ENCODE results near the gene CMTM4. TPM values are rescaled to one million over a fixed set of nuclear protein-coding genes. Genes with fewer than 3 reads are reported as not detected.

The CMTM4 gene
- total and polyA plus RNA-seq, 12 donors = 4.5 to 14.6 (median 11.7) TPM

- Histone ChIP-seq H3K4me1 (peaks cover 0 to 43% (median 0%) of the 10 kb centered on the region in 9 donors), H3K4me3 (no peak within 1 kb of the TSS), H3K9me3 (peaks cover 0 to 4% (median 0%) of the 10 kb centered on the region in 11 donors), H3K27ac (no peak within 1 kb of the TSS), H3K36me3 (peaks cover 0 to 67% (median 0%) of the 10 kb centered on the region in 9 donors), H3K27me3 (no peaks in the 10 kb centered on the region)
- TF ChIP-seq, protein P1, sequence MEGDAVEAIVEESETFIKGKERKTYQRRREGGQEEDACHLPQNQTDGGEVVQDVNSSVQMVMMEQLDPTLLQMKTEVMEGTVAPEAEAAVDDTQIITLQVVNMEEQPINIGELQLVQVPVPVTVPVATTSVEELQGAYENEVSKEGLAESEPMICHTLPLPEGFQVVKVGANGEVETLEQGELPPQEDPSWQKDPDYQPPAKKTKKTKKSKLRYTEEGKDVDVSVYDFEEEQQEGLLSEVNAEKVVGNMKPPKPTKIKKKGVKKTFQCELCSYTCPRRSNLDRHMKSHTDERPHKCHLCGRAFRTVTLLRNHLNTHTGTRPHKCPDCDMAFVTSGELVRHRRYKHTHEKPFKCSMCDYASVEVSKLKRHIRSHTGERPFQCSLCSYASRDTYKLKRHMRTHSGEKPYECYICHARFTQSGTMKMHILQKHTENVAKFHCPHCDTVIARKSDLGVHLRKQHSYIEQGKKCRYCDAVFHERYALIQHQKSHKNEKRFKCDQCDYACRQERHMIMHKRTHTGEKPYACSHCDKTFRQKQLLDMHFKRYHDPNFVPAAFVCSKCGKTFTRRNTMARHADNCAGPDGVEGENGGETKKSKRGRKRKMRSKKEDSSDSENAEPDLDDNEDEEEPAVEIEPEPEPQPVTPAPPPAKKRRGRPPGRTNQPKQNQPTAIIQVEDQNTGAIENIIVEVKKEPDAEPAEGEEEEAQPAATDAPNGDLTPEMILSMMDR (IDR thresholded peaks at IDR 0.05) = no peak
- ATAC-seq (no peak), DNase-seq (no peak)
- WGBS, 2 donors = 93 to 95% methylated on average over 54 of the region's 54 CpGs
- intact Hi-C loops (cut with DNase I) = no loop called here
Measured at GRCh38 chr16:66566051-66566901, 130.3 kb downstream of the CMTM4 start, which contains the start of gene CMTM1. CMTM1 (plus strand) TSS chr16:66566439; CDS start chr16:66566514, 75 bp downstream.

Other genes with a start within 250 kb of the CMTM4 start
- gene TK2, start 146.6 kb downstream of the CMTM4 start, total RNA-seq = 10 to 100 TPM; 16.0 to 26.0 (median 21.4) TPM
- gene TK2, start 146.6 kb downstream of the CMTM4 start, polyA plus RNA-seq = 10 to 100 TPM in 1 of 2 donors, 1 to 10 TPM in 1; 8.0 to 13.6 TPM
- gene CKLF, start 144.2 kb downstream of the CMTM4 start, total RNA-seq = 10 to 100 TPM in 3 of 10 donors, 1 to 10 TPM in 7; 1.6 to 19.9 (median 6.7) TPM
- gene CKLF, start 144.2 kb downstream of the CMTM4 start, polyA plus RNA-seq = 10 to 100 TPM in 1 of 2 donors, 1 to 10 TPM in 1; 6.8 to 24.1 TPM
- 1 to 10 TPM in 5 of 10 donors, under 1 TPM in 5; 0.50 to 2.1 (median 0.98) TPM for gene CMTM1, start 130.3 kb downstream of the CMTM4 start, total RNA-seq
- under 1 TPM in 1 of 2 donors, not detected in 1; 0.19 TPM for gene CMTM1, start 130.3 kb downstream of the CMTM4 start, polyA plus RNA-seq
- gene CMTM2, start 117.3 kb downstream of the CMTM4 start, total RNA-seq = under 1 TPM in 4 of 10 donors, not detected in 6; 0.33 to 0.95 (median 0.63) TPM
- gene CMTM2, start 117.3 kb downstream of the CMTM4 start, polyA plus RNA-seq = not detected
- 10 to 100 TPM in 3 of 10 donors, 1 to 10 TPM in 7; 6.6 to 19.9 (median 7.9) TPM for gene CMTM3, start 92.0 kb downstream of the CMTM4 start, total RNA-seq
- 10 to 100 TPM; 12.0 to 18.0 TPM for gene CMTM3, start 92.0 kb downstream of the CMTM4 start, polyA plus RNA-seq
- gene DYNC1LI2, start 54.9 kb upstream of the CMTM4 start, total RNA-seq = 100 to 1,000 TPM in 2 of 10 donors, 10 to 100 TPM in 8; 70.4 to 109 (median 89.0) TPM
- gene DYNC1LI2, start 54.9 kb upstream of the CMTM4 start, polyA plus RNA-seq = 10 to 100 TPM; 27.2 to 53.9 TPM
- gene TERB1, start 104.8 kb upstream of the CMTM4 start, total RNA-seq = under 1 TPM in 1 of 10 donors, not detected in 9; 0.12 TPM
- gene TERB1, start 104.8 kb upstream of the CMTM4 start, polyA plus RNA-seq = not detected
- gene NAE1, start 134.2 kb upstream of the CMTM4 start, total RNA-seq = 10 to 100 TPM; 29.6 to 35.9 (median 31.3) TPM
- 10 to 100 TPM; 23.7 to 27.8 TPM for gene NAE1, start 134.2 kb upstream of the CMTM4 start, polyA plus RNA-seq
- not detected for gene CA7, start 147.7 kb upstream of the CMTM4 start, total RNA-seq
- not detected for gene CA7, start 147.7 kb upstream of the CMTM4 start, polyA plus RNA-seq
- gene PDP2, start 183.8 kb upstream of the CMTM4 start, total RNA-seq = 1 to 10 TPM; 2.9 to 5.7 (median 3.8) TPM
- gene PDP2, start 183.8 kb upstream of the CMTM4 start, polyA plus RNA-seq = 1 to 10 TPM; 1.2 to 1.4 TPM
- under 1 TPM in 3 of 10 donors, not detected in 7; 0.25 to 0.47 (median 0.47) TPM for gene CDH16, start 222.1 kb upstream of the CMTM4 start, total RNA-seq
- under 1 TPM; 0.15 to 0.59 TPM for gene CDH16, start 222.1 kb upstream of the CMTM4 start, polyA plus RNA-seq
- 1,000 to 10,000 TPM in 1 of 10 donors, 100 to 1,000 TPM in 5, 10 to 100 TPM in 4; 48.4 to 1,227 (median 105) TPM for gene RRAD, start 228.8 kb upstream of the CMTM4 start, total RNA-seq
- 100 to 1,000 TPM; 176 to 435 TPM for gene RRAD, start 228.8 kb upstream of the CMTM4 start, polyA plus RNA-seq
- 100 to 1,000 TPM; 103 to 196 (median 111) TPM for gene CIAO2B, start 237.7 kb upstream of the CMTM4 start, total RNA-seq
- gene CIAO2B, start 237.7 kb upstream of the CMTM4 start, polyA plus RNA-seq = 100 to 1,000 TPM; 189 to 743 TPM
- gene CES2, start 238.8 kb upstream of the CMTM4 start, total RNA-seq = 100 to 1,000 TPM in 3 of 10 donors, 10 to 100 TPM in 7; 56.1 to 194 (median 81.5) TPM
- gene CES2, start 238.8 kb upstream of the CMTM4 start, polyA plus RNA-seq = 100 to 1,000 TPM in 1 of 2 donors, 10 to 100 TPM in 1; 25.1 to 145 TPM

All from heart right ventricle (tissue), 16 donors.